IPS DF 19.7 (cell line): ENCODE measurements around the gene NDUFB1.

Source experiments
- DNase-seq: peaks from one replicate; pipeline ENCODE4 v3.0.0-alpha.2; 2013; ENCODE audit warnings: low read depth, low spot score

Gene NDUFB1

GRCh38 chr14:92121670-92122350 is at the start of gene NDUFB1, which contains the start of gene CPSF2:
NDUFB1 (minus strand) TSS chr14:92121706; CDS start chr14:92117637, 4,069 bp downstream.
CPSF2 (plus strand) TSS chr14:92121969; CDS start chr14:92130985, 9,016 bp downstream.
- no peak for DNase-seq

DNA sequence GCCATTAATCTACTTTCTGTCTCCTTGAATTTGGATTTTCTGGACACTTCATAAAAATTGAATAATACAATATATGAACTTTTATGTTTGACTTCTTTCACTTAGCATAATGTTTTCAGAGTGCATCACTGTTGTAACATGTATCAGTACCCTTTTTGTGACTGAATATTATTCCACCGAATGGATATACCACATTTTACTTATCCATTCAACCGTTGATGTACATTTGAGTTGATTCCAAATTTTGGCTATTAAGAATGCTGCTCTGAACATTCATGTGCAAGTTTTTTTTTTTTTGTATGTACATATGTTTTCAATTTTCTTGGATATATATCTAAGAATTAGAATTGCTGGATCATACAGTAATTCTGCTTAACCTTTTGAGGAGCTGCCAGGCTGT is 43.5 kb upstream of the NDUFB1 start:
- no peak for DNase-seq

DNA sequence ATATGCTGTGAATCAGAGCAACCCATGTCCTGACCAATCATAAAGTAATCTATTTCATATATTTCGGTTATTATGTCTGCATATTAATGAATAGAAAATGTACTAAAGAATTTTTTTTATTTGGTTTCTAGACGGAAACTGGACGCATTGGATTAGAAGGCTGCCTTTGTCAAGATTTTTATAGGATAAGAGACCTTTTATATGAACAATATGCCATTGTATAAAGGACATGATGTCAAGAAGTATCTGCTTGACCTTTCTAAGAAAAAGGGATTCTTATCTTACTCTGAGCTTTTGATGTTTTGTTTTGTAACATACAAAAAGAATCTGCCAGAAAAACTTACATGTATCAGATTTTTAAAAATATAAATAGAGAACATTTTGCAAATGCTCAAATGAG is 40.0 kb upstream of the NDUFB1 start:
- no peak for DNase-seq

- no peak for DNase-seq
These were observed 39.1 kb upstream of the NDUFB1 start for GRCh38 chr14:92160619-92161018.

GRCh38 chr14:92154283-92154942 is 32.9 kb upstream of the NDUFB1 start:
- DNase-seq, result no peak

- DNase-seq, result no peak
These were observed 32.1 kb upstream of the NDUFB1 start for GRCh38 chr14:92153581-92153980.

GRCh38 chr14:92144708-92145107 is 23.2 kb upstream of the NDUFB1 start:
- DNase-seq, result no peak

GRCh38 chr14:92143962-92144361 is 22.5 kb upstream of the NDUFB1 start:
- no peak for DNase-seq

DNA sequence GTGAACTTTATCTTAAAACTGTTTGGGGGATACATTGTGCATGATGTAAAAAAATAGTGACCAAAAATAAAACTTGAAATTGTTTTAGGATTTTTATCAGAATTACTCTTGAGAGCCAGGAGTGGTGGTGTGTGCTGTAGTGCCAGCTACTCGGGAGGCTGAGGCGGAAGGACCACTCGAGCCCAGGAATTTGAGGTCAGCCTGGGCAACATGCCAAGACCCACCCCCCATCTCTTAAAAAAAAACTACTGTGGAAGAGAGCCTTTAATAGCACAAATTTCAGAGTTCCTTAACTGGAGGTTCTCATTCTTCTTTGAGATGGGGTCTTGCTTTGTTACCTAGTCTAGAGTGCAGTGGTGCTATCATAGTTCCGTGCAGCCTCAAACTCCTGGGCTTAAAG is 21.8 kb upstream of the NDUFB1 start:
- no peak for DNase-seq

- no peak for DNase-seq
These were observed 13.8 kb upstream of the NDUFB1 start for GRCh38 chr14:92135269-92135668.

GRCh38 chr14:92134456-92134855 is 12.9 kb upstream of the NDUFB1 start:
- no peak for DNase-seq

DNA sequence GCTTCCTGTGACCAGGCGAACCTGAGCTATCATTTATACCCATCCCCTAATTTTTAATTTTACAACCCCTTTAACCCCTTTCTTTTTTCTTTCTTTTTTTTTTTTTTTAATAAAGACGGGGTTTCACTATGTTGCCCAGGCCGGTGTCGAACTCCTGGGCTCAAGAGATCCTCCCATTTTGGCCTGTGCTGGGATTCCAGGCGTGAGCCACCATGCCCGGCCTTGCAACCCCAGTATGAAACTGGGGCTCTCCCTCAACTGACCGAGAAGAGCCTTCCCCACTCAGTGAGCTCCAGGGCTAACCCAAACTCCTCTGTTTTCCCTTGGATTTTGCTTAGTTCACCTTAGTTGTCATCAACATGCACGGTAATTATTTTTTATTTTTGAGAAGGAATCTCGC is 1.3 kb upstream of the NDUFB1 start:
- no peak for DNase-seq

GRCh38 chr14:92122351-92122677 is 808 bp upstream of the NDUFB1 start:
- no peak for DNase-seq

DNA sequence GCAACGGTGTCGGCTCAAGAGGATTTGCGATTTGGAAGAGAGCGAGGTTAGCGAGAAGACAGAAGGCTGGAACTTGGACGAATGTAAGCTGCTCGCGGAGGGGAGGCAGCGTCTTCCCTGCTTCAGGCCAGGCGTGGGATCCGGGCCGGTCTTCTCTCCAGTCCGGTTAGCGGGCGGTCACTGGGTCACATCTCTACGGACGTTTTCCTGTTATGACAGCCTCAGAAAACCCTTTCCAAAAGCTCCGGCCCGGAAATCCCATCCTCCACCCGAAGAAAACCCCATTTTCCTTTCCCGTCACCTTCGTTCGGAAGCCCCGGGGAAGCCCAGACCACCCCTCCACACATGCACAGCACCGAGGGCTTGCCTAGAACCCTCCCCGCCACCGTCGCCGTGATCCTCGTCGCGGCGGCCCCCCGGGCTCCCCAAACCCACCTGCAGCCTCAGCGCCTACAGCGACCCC is 268 bp downstream of the NDUFB1 start:
- no peak for DNase-seq

- no peak for DNase-seq
These were observed 12.0 kb downstream of the NDUFB1 start for GRCh38 chr14:92109490-92109889.

DNA sequence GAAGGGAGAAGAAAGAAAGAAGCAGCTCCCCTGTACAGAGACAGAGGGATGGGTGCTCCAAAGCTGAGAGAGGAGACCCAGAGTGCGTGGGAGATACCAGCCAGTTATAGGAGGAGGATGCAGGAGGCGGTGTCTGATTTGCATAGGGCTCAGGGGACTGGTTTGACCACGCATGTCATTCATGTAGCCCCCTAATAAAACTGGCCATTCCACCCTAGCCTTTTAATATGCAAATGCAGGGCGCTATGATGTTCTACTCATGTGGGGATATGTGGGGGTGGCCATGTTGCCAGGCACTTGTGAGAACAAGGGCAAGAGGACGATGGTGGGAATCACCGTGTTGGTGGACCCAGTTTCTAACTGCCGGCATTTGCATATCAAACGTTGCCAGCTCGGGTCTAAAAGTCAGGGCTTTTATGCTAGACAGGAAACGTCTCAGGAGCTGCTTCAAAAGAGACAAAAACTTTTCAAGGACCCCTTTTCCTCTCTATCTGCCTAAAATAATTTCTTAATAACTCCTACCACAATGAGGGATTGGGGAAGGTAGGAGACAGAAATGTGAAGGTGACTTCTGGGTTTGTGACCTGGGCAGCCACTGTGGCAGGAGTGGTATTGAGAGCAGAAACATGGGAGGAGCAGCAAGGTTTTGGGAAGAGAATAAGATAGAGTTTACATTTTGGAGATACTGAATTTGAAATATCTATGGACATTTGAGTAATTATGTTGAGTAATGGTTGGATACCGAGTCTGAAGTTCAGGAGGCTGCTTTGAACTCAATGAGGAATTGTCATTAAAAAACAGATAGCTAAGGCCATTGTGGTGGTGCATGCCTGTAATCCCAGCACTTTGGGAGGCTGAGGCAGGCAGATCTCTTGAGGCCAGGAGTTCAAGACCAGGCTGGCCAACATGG is 12.9 kb downstream of the NDUFB1 start:
- DNase-seq, result peak; percentile 74

DNA sequence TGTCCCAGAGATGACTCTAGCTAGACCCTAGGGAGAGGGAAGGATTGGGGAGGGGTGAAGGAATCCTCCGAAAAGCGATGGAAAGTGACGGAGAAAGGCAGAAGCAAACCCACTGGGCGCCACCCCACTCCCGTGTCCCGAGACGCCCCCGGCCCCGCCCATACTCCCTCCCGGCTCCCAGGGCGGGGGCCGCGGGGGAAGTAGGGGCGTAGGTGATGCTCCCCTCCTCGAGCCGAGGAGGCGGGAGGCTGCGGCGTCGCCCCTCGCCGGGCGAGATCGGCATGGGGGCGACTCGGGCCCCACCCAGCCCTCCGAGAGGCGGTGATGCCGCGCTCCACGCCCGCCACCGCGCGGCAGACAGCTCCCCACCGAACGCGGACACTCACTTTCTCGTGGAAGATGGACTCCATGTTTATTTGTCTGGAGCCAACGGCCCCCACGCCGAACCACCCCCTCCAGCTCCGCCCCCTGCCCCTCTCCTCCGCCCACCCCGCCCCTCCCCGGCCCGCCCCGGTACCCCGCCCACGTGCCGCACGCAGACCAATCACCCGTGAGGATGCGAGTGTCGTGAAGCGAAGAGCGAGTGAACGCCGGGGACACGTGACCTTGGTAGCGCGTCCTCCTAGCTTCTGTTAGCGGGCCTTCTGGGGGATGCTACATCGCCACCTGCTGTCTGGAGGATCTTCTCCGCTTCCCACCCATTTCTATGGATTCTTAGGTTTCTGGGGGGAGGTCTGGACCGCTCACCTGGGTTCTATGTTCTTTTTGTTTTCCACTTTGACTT is 15.2 kb downstream of the NDUFB1 start, which contains the start of gene ATXN3:
Gene ATXN3, minus strand, starts transcription at position 440 of the 784 bp plus-strand sequence. Its CDS starts 30 bp downstream, at position 410.
- peak; percentile 98 for DNase-seq

- DNase-seq, result no peak
These were observed 15.7 kb downstream of the NDUFB1 start for GRCh38 chr14:92105893-92106142.

GRCh38 chr14:92105073-92105892 is 16.2 kb downstream of the NDUFB1 start:
- no peak for DNase-seq

DNA sequence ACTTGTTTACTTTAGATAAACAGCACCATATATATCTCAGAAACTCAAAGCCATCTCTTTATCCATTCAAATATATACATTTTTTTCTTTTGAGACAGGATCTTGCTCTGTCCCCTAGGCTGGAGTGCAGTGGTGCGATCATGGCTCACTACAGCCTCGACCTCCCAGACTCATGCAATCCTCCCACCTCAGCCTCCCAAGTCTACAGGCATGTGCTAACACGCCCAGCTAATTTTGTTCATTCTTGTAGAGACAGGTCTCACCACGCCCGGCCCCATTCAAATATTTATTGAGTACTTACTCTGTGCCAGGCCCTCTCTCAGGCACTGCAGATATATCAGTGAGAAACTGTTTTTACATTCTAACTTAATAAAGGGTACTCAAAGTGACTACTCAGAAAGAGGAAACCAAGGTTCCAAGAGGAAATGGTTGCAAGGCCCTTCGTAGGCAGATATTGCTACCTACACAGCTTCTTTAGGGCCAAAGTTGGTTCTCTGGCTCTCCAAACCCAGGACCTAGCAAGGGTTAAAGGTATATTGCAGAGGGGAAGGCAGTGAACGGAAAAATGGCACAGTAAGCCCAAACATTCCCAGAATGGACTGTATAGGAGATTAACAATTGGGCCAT is 18.0 kb downstream of the NDUFB1 start:
- no peak for DNase-seq
